Loucy (cell line): ENCODE measurements around the gene RAD9A.

ENCODE experiments used
- CTCF ChIP-seq: fragments of 200-600 bp; sonication (generic); conservative IDR thresholded peaks from 2 replicates; pipeline ENCODE4 v1.5.1; 2014; ENCODE audit warnings: mild to moderate bottlenecking, antibody characterized with exemption, low read length
- EZH2phosphoT487 ChIP-seq: fragments of 200-600 bp; IDR thresholded peaks from 2 replicates; pipeline ENCODE4 v1.6.1; 2018; ENCODE audit warnings: antibody characterized with exemption, mild to moderate bottlenecking, moderate library complexity, borderline replicate concordance

DNA sequence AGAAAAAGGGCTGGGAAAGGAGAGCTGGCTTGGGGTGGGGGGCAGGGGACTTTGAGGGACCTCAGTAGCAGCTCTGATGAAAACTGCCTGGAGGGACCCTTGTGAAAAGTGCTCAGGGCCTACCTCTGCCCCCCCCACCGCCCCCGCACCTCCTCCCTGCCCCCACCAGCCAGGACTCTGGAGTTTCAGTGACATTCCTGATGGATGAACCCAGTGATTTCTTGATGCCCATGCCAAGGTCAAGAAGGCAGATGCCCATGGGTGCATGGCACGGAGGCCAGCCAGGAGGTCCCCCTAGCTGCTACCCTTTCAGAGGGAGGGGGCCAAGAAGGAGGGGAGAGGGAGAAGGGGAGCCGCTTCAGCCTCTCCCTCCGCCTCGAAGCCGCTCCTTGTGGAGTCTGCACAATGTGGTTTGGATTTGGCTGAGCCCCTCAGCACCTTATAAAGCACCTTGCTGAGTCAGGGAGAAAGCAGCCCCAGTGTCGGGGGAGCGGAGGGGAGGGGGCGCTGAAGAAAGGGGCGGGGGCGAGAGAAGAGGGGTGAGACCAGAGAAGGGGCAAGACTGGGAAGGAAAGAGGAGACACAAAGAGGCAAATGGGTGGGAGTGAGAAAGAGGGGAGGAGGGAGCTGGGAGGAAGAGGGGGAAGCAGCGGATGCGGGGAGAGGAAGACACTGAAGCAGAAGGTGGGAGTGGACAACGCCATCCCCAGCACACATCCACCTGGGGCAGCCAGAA lies 16.3 kb upstream of the RAD9A start:
- TF ChIP-seq CTCF (no peak), EZH2phosphoT487 (no peak)
